RCC 7860 (cell line): ENCODE measurements around the gene NLRX1.
"Not testable (repeated sequence)": the region's sequence is repeated elsewhere in the genome, so short reads cannot be mapped to it uniquely, and the experiment has no call there.

Experiments used
- DNase-seq: peaks from one replicate; pipeline ENCODE4 v3.0.0-alpha.2; 2015; ENCODE audit warnings: low spot score
- FAIRE-seq: peaks from 2 replicates; lab custom pipeline; 2012; peaks lifted over from hg19 to GRCh38; lab: Jason Lieb, UNC

Gene NLRX1

DNA sequence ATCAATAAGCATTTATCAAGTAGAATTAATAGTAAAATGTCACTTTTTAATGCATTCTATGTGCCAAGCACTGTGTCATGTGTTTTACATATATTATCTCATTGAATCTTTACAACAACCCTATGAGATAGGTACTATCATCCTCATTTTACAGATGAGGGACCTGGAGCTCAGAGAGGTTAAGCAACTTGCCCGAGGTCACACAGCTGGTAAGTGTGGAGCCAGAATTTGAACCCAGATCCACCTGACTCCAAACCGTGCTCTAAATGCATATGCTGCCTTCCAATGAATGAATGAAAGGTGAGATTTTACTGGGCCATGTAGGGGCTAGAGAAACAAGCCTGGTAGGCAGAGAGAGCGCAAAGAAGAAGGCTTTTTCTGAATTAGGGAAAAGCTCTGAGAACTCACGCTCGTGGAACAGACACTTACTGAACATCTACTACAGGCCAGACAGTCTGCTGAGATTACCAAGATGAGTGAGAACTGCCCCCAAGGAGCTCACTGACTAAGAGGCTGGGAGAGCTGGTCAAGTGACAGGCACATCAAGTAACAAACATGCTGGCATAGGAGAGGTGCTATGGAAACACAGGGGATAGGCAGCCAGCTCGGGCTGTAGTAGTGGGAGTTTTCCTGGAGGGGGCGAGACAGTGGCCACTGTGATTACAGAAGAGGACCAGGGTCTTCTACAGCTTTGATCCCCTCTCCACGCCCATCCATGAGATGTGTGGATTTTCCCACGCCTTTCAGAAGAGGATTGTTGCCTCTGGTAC lies 15.3 kb upstream of the NLRX1 start:
- FAIRE-seq (no peak), DNase-seq (no peak)

DNA sequence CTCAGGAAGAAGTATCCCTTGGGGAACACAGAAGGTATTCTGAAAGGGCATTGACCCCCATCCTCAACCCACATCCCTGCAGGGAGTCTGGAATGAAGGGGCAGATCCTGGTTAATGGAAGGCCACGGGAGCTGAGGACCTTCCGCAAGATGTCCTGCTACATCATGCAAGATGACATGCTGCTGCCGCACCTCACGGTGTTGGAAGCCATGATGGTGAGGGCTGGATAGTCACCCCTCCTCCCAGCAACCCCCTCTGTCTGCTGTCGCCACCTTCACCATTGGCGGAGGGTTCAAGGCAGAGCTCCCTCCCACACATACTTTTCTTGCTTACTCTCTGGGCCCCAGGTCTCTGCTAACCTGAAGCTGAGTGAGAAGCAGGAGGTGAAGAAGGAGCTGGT lies 14.3 kb upstream of the NLRX1 start:
- DNase-seq (no peak), FAIRE-seq (no peak)

- FAIRE-seq, result no peak
- DNase-seq, result no peak
These were observed 12.6 kb upstream of the NLRX1 start for GRCh38 chr11:119155733-119156492.

DNA sequence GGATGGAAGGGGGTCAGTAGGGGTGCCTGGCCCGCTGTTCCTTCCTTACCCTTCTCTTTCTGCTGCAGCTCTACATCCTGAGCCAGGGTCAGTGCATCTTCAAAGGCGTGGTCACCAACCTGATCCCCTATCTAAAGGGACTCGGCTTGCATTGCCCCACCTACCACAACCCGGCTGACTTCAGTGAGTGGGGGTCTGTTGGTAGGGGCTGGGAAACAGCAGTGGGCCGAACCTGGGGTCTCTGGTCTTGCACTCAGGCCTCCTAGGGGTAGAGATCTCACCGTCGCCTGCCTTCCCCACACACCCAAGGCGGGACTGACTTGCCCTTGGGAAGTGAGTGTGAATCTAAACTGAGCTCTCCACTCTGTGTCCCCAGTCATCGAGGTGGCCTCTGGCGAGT lies 12.0 kb upstream of the NLRX1 start:
- no peak for DNase-seq
- FAIRE-seq, result no peak

GRCh38 chr11:119157063-119157462 lies 11.5 kb upstream of the NLRX1 start:
- FAIRE-seq, result no peak
- no peak for DNase-seq

GRCh38 chr11:119158467-119158866 lies 10.1 kb upstream of the NLRX1 start:
- no peak for FAIRE-seq
- no peak for DNase-seq

DNA sequence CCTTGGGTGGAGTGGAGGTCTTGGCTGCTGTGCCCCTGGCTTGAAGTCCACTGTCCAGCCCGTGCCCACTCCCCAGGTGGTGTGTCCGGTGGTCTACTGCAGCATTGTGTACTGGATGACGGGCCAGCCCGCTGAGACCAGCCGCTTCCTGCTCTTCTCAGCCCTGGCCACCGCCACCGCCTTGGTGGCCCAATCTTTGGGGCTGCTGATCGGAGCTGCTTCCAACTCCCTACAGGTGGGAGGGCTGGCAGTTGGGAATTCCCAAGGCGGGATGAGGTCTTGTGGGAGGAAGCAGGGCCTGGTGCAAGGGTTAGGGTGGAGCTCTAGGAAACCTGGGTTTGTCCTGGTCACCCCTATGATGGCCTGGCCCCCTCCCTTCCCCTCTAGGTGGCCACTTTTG lies 8.4 kb upstream of the NLRX1 start:
- FAIRE-seq, result no peak
- DNase-seq, result no peak

- DNase-seq (no peak), FAIRE-seq (no peak)
These were observed 6.7 kb upstream of the NLRX1 start for GRCh38 chr11:119161871-119162270.

DNA sequence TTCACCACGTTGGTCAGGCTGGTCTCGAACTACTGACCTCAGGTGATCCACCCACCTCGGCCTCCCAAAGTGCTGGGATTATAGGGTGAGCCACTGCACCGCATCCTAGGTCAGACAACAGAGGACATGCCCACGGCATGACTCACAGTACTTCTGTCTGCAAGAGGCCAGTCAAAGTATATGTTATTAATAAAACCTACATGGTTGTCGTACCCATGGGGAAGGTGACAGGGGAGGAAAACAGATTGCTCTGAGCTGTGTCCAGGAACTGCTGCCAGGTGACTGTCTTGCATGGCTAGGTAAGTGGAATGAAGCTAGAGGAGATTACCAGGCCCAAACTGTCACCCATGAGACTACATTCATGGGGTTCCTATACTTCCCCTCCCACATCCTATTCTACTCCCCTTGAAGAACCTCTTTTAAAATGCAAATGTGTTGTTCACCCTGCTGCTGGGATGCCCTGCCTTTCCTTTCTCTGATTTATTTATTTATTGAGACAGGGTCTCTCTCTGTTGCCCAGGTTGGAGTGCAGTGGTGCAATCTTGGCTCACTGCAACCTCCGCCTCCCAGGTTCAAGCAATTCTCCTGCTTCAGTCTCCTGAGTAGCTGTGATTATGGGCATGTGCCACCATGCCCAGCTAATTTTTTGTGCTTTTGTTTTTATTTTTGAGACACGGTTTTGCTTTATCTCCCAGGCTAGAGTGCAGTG lies 2.0 kb upstream of the NLRX1 start:
- peak; percentile 99 for DNase-seq
- FAIRE-seq, result peak; percentile 82

- FAIRE-seq, DNase-seq: not testable (repeated sequence)
These were observed 1.5 kb upstream of the NLRX1 start for GRCh38 chr11:119167077-119167458.

GRCh38 chr11:119167933-119168332 lies 592 bp upstream of the NLRX1 start:
- FAIRE-seq (no peak), DNase-seq (no peak)

GRCh38 chr11:119169282-119169719 lies 776 bp downstream of the NLRX1 start:
- DNase-seq (peak; percentile 43), FAIRE-seq (no peak)

DNA sequence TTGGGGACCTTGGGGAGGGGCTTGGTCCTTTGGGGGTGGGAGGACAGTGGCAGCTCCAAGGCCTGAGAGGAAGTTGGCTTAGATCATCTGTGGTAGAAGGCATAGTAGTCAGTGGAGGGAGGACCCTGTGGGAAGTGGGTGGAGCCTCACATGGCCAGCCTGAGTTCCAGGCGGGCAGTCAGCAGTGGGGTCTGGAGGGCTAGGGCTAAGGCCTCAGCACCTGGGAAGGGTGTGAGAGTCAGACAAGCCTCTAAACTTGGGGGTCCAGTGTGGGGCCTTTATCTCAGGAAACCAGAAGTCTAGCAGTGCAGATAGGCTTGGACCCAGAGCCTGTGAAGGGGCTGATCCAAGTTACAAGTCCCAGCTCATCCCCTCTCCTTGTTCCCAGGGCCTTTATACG lies 4.0 kb downstream of the NLRX1 start:
- FAIRE-seq (no peak), DNase-seq (no peak)

GRCh38 chr11:119173453-119173852 lies 4.9 kb downstream of the NLRX1 start:
- DNase-seq, result no peak
- no peak for FAIRE-seq

DNA sequence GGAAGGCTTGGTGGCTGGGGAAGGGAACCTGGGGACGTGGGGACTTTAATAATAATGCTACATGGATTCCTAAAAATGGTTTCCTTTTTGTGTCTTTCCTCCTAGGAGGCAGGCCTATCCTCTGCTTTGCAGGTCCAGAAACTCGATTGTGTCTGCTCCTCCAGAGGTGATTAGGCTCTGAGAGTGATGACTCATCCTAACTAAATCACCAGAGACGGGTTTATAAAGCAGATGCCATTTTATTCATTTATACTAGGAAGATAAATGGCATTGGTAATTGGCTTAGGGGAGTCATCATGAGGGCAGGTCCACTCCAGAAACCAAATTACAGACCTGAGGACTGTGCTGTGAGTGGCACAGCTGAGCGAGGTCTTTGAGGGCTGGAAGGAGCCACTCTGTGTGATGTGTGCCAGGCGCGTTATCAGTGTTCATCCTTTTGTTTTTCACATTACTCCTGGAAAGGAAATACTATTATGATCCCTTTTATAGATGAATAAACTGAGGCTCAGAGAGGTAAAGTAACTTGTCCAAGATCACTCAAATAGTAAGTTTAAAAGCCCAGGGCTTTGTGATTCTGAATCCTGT lies 7.1 kb downstream of the NLRX1 start:
- DNase-seq (no peak), FAIRE-seq (no peak)

GRCh38 chr11:119178166-119178680 lies 9.7 kb downstream of the NLRX1 start:
- no peak for FAIRE-seq

GRCh38 chr11:119179342-119179741 lies 10.8 kb downstream of the NLRX1 start:
- FAIRE-seq, result no peak
- DNase-seq, result no peak

More at GRCh38 chr11:119178166-119178680, 9.7 kb downstream of the NLRX1 start:
- DNase-seq, result no peak

GRCh38 chr11:119179983-119180382 lies 11.5 kb downstream of the NLRX1 start:
- no peak for FAIRE-seq
- DNase-seq, result no peak

GRCh38 chr11:119180729-119181676 lies 12.5 kb downstream of the NLRX1 start:
- DNase-seq (no peak), FAIRE-seq (no peak)
